Subcutaneous adipose tissue (tissue), 4 donors: ENCODE results near the gene PRRG3. TPM values are rescaled to one million over a fixed set of nuclear protein-coding genes. Genes with fewer than 3 reads are reported as not detected.

Experiments used
- CTCF ChIP-seq: fragments of 450-650 bp; IDR thresholded peaks from one replicate; pipeline ENCODE4 v1.5.1; 2016; ENCODE audit warnings: low read depth, mild to moderate bottlenecking, control low read depth, antibody characterized with exemption, moderate library complexity
- total RNA-seq, 4 donors: library from RNA; depleted of rRNA; stranded (reverse); fragments of >200 nt; gene quantifications; one replicate each; pipeline ENCODE4 v1.1.0, GENCODE V29; 2016

PRRG3 gene
- total RNA-seq, 4 donors from 2014 or later: 0.49 to 1.5 (median 1.0) TPM

DNA sequence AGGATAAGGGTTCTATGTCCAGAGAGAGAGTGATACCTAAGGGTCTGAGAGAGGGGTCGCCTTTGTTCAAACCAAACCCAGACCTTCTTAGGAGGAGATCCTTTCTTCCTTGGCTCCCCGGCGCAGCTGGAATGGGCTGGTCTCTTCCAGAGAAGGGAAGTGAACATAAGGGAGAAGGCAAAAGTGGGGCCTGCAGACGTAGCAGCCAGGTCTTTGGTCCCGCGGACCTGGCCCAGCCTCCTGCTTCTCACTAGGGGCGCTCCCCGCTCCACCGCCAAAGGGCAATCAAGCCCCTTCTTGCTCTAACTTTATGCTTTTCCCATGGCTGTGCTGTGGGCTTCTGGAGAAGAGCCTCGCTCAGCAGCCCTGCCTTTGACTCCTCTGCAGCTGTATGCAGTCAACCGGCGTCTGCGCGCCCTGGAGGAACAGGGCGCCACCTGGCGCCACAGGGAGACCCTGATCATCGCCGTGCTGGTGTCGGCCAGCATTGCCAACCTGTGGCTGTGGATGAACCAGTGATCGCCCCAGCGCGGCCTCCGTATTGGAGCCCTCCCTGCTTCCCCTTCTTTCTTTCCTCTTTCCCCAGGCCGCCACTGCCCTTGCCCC, 27.1 kb downstream of the PRRG3 start:
- no peak for TF ChIP-seq CTCF

GRCh38 chrX:151723156-151723760, 28.0 kb downstream of the PRRG3 start:
- no peak for TF ChIP-seq CTCF

DNA sequence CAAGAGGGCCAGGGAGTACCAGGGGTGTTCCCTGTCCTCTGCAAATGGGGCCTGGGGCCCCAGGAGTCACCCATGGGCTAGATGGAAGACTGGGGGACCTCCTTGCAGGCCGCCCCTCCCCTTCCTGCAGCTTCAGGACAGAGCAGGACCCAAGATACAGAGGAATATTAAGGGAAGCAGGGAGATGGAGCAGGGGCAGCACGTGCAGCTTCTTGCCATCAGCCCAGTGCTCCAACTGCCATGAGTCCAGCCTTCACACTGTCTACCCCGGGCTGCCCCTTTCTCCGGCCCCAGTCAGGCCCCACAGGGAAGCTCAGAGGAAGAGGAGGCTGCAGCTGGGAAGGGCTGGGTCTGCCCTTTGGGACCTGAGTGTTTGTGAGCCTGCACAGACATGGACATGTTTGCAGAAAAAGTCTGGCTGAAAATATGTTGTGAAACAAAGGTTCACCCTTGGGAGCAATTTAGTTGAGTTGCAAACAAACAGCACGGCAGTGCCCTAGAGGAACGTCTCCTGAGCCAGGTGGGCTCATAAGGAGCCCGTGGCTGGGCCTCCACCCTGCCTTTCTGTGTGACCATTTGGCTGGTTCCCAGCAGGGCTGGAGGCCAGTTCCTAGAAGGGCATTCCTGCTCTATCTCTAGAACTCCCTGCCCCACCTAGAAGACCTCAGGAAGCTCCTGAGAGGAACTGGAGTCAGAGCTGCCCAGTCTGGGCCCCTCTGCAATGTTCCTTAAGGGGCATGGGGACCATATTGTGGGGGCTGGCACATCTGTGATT, 29.5 kb downstream of the PRRG3 start:
- TF ChIP-seq CTCF: no peak

DNA sequence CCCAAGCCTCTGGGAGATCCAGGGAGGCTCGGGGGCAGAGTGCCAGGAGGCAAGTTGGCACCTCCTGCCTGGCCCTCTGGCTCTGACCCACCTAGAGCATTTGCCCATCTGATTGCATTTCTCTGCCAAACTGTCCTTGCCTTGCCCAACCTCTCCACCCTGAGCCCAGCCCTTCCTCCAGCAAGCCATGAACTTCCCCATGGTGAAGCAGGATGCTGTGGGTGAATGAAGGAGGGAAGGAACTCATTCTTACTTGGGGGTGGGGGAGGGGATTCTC, 30.0 kb downstream of the PRRG3 start:
- TF ChIP-seq CTCF: no peak

- no peak for TF ChIP-seq CTCF
Measured at GRCh38 chrX:151726751-151727150, 31.5 kb downstream of the PRRG3 start.

- TF ChIP-seq CTCF: no peak
Measured at GRCh38 chrX:151727346-151727745, 32.1 kb downstream of the PRRG3 start.

- TF ChIP-seq CTCF: no peak
Measured at GRCh38 chrX:151729056-151729725, 33.9 kb downstream of the PRRG3 start.
